ENCODE results near the gene TBC1D10A.

DNA sequence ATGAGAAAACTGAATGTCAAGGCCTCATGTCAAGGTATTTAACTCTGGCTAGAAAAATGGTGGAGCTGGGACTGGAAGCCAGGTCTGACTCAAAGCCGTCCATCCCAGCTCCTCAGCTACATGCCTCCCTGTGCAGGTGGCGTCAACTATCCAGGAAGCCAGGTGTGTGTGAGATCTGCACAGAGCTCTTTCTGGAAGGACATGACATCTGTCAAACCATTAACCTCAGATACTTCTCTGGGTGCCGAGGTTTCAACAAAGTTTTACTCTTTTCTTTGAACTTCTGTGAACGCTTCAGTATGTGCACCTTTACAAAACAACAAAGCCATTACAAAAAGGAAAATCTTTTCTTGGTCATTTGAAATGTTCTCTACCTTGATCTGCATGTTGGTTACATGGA, 30.4 kb downstream of the TBC1D10A start:
- TF ChIP-seq CTCF (IDR thresholded peaks at IDR 0.05; ENCODE audit: poor library complexity) (no peak), EZH2phosphoT487 (IDR thresholded peaks at IDR 0.05; ENCODE audit: low read depth, severe bottlenecking, unreplicated experiment) (no peak)
